ENCODE measurements around the gene KBTBD12.

DNA sequence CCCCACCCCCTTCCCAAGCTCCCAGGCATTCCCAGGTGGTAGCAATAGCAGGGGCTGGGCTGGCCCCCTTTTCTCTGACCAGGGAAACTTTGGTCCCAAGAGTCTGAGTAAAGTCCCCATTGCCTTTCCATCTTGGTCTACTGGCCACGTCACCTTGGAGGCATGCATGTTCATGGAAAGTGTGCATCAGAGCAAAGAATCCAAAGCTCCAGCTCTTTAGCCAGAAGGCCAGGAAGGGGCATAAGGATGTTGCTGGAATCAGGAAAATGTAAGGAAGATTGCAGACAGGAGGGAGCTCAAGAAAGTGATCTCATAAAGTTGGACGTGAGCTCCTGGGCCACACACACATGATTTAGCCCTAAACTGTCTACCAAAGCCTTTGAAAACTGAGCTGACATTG, 63.6 kb downstream of the KBTBD12 start:
- no peak for TF ChIP-seq SP1 (IDR thresholded peaks at IDR 0.05)
- no peak for TF ChIP-seq ELF4 (IDR thresholded peaks at IDR 0.05)
- TF ChIP-seq ARNT (IDR thresholded peaks at IDR 0.05) = no peak
